HCT116 (cell line): ENCODE results near the gene SPG7. TPM values are rescaled to one million over a fixed set of nuclear protein-coding genes. Genes with fewer than 3 reads are reported as not detected.

Experiments used
- ATAC-seq: fragments of 200-7000 bp; cut with Tn5 transposase; 2 replicates; pipeline ENCODE4 v1.9.1; 2020; ENCODE audit warnings: mild to moderate bottlenecking, moderate library complexity
- BruUV-seq: library from RNA; stranded (reverse); fragments of 400-500 nt; replicated peaks from 2 replicates; lab custom pipeline; 2021; lab: Mats Ljungman, UMichigan
- CTCF ChIA-PET: fragments of 300-600 bp; sonication (Branson Sonifier 250); formaldehyde crosslinking; loops from one replicate; lab custom pipeline; 2021; ENCODE audit warnings: antibody characterized with exemption; lab: Charles Lee
- POLR2A ChIA-PET: fragments of 300-600, 350-600 bp; sonication (Branson Sonifier 250); formaldehyde crosslinking; loops from one replicate; lab custom pipeline; 2021; ENCODE audit warnings: antibody characterized with exemption; lab: Charles Lee
- RAD21 ChIA-PET, 2 experiments: fragments of 300-600 bp; sonication (Branson Sonifier 250); formaldehyde crosslinking; loops; one replicate each; lab custom pipeline; 2023; ENCODE audit warnings: low total read pairs in 2 of 2; ENCODE audit not compliant: uncharacterized antibody in 2 of 2, unreplicated experiment in 2 of 2, low non-redundant PET in 1 of 2; lab: Charles Lee
- DNase-seq: peaks from one replicate; pipeline ENCODE4 v3.0.0-alpha.2; 2010; ENCODE audit warnings: low read depth, low spot score
- H2AFZ ChIP-seq: fragments of 200-600 bp; shearing (Covaris generic), sonication (generic); 2 replicates; pipeline ENCODE4 v1.6.1; 2017; ENCODE audit warnings: low read depth, mixed run types, mixed read lengths, antibody characterized with exemption, low read length; ENCODE audit not compliant: poor library complexity, severe bottlenecking
- H3K27ac ChIP-seq: 2 replicates; pipeline ENCODE4 v1.5.1; 2012; ENCODE audit warnings: low read depth, low read length
- H3K27me3 ChIP-seq: fragments of 200-600 bp; sonication (generic); 2 replicates; pipeline ENCODE4 v1.6.1; 2016; ENCODE audit warnings: mixed run types, low read length, mixed read lengths; ENCODE audit not compliant: insufficient read depth
- H3K36me3 ChIP-seq, 2 experiments: fragments of 200-500 bp in 1 of 2; fragments of 200-600 bp in 1 of 2; sonication (Bioruptor generic) in 1 of 2; sonication (generic) in 1 of 2; 2 replicates each; pipeline versions ENCODE4 v1.5.1 to v1.6.1; 2014 to 2016; ENCODE audit warnings: low read length in 2 of 2, inconsistent platforms in 1 of 2, mixed read lengths in 1 of 2, mixed run types in 1 of 2; ENCODE audit not compliant: insufficient read depth in 2 of 2, control insufficient read depth in 1 of 2
- H3K4me1 ChIP-seq, 2 experiments: fragments of 200-600 bp in 1 of 2; sonication (generic) in 1 of 2; 2 replicates each; pipeline versions ENCODE4 v1.5.1 to v1.6.1; 2012 to 2017; ENCODE audit warnings: low read length in 2 of 2, inconsistent platforms in 1 of 2, mild to moderate bottlenecking in 1 of 2, mixed read lengths in 1 of 2, mixed run types in 1 of 2, moderate library complexity in 1 of 2; ENCODE audit not compliant: insufficient read depth in 2 of 2, control insufficient read depth in 1 of 2
- H3K4me2 ChIP-seq: fragments of 200-600 bp; sonication (generic); 2 replicates; pipeline ENCODE4 v1.6.1; 2017; ENCODE audit warnings: mixed run types, low read length, mixed read lengths
- H3K4me3 ChIP-seq, 2 experiments: fragments of 200-600 bp in 1 of 2; sonication (generic) in 1 of 2; replicated peaks in 1 of 2; 2 replicates each; pipeline ENCODE4 v1.5.1; 2011 to 2016; ENCODE audit warnings: low read length in 2 of 2, control low read depth in 1 of 2, low read depth in 1 of 2, mild to moderate bottlenecking in 1 of 2, mixed read lengths in 1 of 2, mixed run types in 1 of 2
- H3K79me2 ChIP-seq: fragments of 200-600 bp; sonication (generic); 2 replicates; pipeline ENCODE4 v1.6.1; 2017; ENCODE audit warnings: mild to moderate bottlenecking, mixed run types, low read length, moderate library complexity, mixed read lengths; ENCODE audit not compliant: insufficient read depth
- H3K9ac ChIP-seq: fragments of 200-600 bp; sonication (generic); 2 replicates; pipeline ENCODE4 v1.6.1; 2016; ENCODE audit warnings: low read length, mixed read lengths
- H3K9me2 ChIP-seq: fragments of 200-600 bp; sonication (generic), shearing (Covaris generic); 2 replicates; pipeline ENCODE4 v1.6.1; 2017; ENCODE audit warnings: mixed run types, mild to moderate bottlenecking, moderate library complexity; ENCODE audit not compliant: insufficient read depth
- H3K9me3 ChIP-seq, 2 experiments: fragments of 200-500 bp in 1 of 2; fragments of 200-600 bp in 1 of 2; sonication (Bioruptor generic) in 1 of 2; sonication (generic) in 1 of 2; 2 replicates each; pipeline ENCODE4 v1.6.1; 2014 to 2017; ENCODE audit warnings: low read length in 2 of 2, mixed read lengths in 2 of 2, inconsistent platforms in 1 of 2, low read depth in 1 of 2, mild to moderate bottlenecking in 1 of 2, mixed run types in 1 of 2, moderate library complexity in 1 of 2; ENCODE audit not compliant: control insufficient read depth in 1 of 2, insufficient read depth in 1 of 2
- H4K20me1 ChIP-seq: fragments of 200-600 bp; sonication (generic), shearing (Covaris generic); 2 replicates; pipeline ENCODE4 v1.6.1; 2017; ENCODE audit warnings: mixed run types, mild to moderate bottlenecking, moderate library complexity; ENCODE audit not compliant: insufficient read depth
- ATF3 ChIP-seq: IDR thresholded peaks from 2 replicates; pipeline ENCODE4 v1.6.1; 2012
- CEBPB ChIP-seq: IDR thresholded peaks from 2 replicates; pipeline ENCODE4 v1.6.1; 2012; ENCODE audit warnings: low read depth
- ELF1 ChIP-seq: IDR thresholded peaks from 2 replicates; pipeline ENCODE4 v1.6.1; 2012; ENCODE audit warnings: low read depth, borderline replicate concordance
- EZH2 ChIP-seq: fragments of 200-600 bp; sonication (generic); IDR thresholded peaks from 2 replicates; pipeline ENCODE4 v1.6.1; 2017; ENCODE audit warnings: antibody characterized with exemption, mixed run types
- EZH2phosphoT487 ChIP-seq: fragments of 200-600 bp; IDR thresholded peaks from 2 replicates; pipeline ENCODE4 v1.6.1; 2018; ENCODE audit warnings: antibody characterized with exemption, borderline replicate concordance
- FOSL1 ChIP-seq: IDR thresholded peaks from 2 replicates; pipeline ENCODE4 v1.6.1; 2012; ENCODE audit warnings: low read depth
- JUND ChIP-seq: IDR thresholded peaks from 2 replicates; pipeline ENCODE4 v1.6.1; 2012
- POLR2A ChIP-seq: IDR thresholded peaks from 2 replicates; pipeline ENCODE4 v1.7.0; 2011; ENCODE audit warnings: borderline replicate concordance; ENCODE audit not compliant: insufficient read depth, insufficient read length; ENCODE audit errors: extremely low read depth
- POLR2AphosphoS5 ChIP-seq: IDR thresholded peaks from 2 replicates; pipeline ENCODE4 v1.6.1; 2011; ENCODE audit warnings: mild to moderate bottlenecking, low read depth, low read length, moderate library complexity
- RAD21 ChIP-seq: IDR thresholded peaks from 2 replicates; pipeline ENCODE4 v1.6.1; 2012; ENCODE audit warnings: low read depth, mild to moderate bottlenecking
- REST ChIP-seq: IDR thresholded peaks from 2 replicates; pipeline ENCODE4 v1.6.1; 2012; ENCODE audit warnings: low read depth
- SIN3A ChIP-seq: IDR thresholded peaks from 2 replicates; pipeline ENCODE4 v1.6.1; 2012; ENCODE audit warnings: low read depth
- SP1 ChIP-seq: IDR thresholded peaks from 2 replicates; pipeline ENCODE4 v1.6.1; 2012; ENCODE audit warnings: low read depth
- SRF ChIP-seq: IDR thresholded peaks from 2 replicates; pipeline ENCODE4 v1.6.1; 2012; ENCODE audit warnings: low read depth
- TCF7L2 ChIP-seq: IDR thresholded peaks from 2 replicates; pipeline ENCODE4 v1.7.0; 2011; ENCODE audit warnings: borderline replicate concordance, inconsistent platforms; ENCODE audit not compliant: insufficient read depth, insufficient read length; ENCODE audit errors: extremely low read depth
- ZBTB33 ChIP-seq: IDR thresholded peaks from 2 replicates; pipeline ENCODE4 v1.6.1; 2011; ENCODE audit warnings: mild to moderate bottlenecking, low read length, moderate library complexity; ENCODE audit not compliant: insufficient replicate concordance; ENCODE audit errors: extremely low read depth
- ZFX ChIP-seq: fragments of 450-650 bp; IDR thresholded peaks from 2 replicates; pipeline ENCODE4 v1.6.1; 2017
- ZNF274 ChIP-seq: fragments of 200-500 bp; sonication (Bioruptor generic); IDR thresholded peaks from 2 replicates; pipeline ENCODE4 v1.6.1; 2014; ENCODE audit warnings: mild to moderate bottlenecking, low read depth, low read length, inconsistent platforms
- intact Hi-C: fragments of 100-400 bp; cut with micrococcal nuclease; formaldehyde crosslinking; loops from 2 replicates; pipeline ENCODE4 v1.10.0; 2022
- total RNA-seq: library from RNA; stranded (reverse); gene quantifications from one replicate; pipeline ENCODE4 v1.2.1, GENCODE V29; 2021; ENCODE audit not compliant: unreplicated experiment
- TF ChIP-seq, protein P1 (sequence below): IDR thresholded peaks from 2 replicates; pipeline ENCODE4 v1.6.1; 2012

Gene SPG7
- total RNA-seq, 1 experiment from 2014 or later, result 116 TPM

DNA sequence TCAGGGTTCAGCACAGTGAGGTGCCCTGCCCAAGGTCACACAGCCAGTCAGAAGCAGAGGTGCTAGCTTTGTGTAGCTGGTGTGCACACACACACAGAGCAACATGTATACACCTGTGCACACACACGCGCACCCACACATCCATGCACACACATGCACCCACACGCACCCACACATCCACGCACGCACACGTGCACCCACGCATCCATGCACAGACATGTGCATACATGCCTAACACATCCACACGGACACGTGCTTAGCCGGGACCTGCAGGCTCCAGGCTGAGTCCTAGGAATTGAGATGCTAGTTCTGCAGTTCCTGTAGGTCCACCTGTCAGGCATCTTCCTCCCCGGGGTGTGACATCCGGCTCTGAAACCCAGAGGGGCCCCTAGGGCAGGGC lies 92.2 kb downstream of the SPG7 start:
- BruUV-seq, result no TSS peak
- Histone ChIP-seq H3K9ac (no peak overlapping the region), H4K20me1 (no peaks in the 10 kb centered on the region), H3K9me2 (no peaks in the 10 kb centered on the region), H3K4me1 (peaks cover 28 to 51% of the 10 kb centered on the region in 2 experiments), H3K4me3 (no peak overlapping the region), H3K79me2 (no peaks in the 10 kb centered on the region), H3K27me3 (no peaks in the 10 kb centered on the region), H3K9me3 (no peaks in the 10 kb centered on the region), H3K36me3 (peaks cover 0 to 6% of the 10 kb centered on the region in 2 experiments; a peak in 1 of 4 replicates), H3K4me2 (no peak overlapping the region), H3K27ac (no peak overlapping the region; the same call in 1 of the 2 replicates), H2AFZ (no peak overlapping the region)
- ChIA-PET POLR2A (no interaction called here), CTCF (interaction anchor here (1.1 to 2.1 kb wide), 5 partner anchors 9 to 260 kb away, joined by 3 to 17 read pairs (median 5); no protein-coding TSS in a partner anchor), RAD21 (interaction anchor here in 1 of 2 experiments (1.7 kb wide), 1 partner anchor 41 kb away, joined by 10 read pairs; no protein-coding TSS in a partner anchor)
- ATAC-seq, result no peak
- TF ChIP-seq ZBTB33 (no peak), EZH2phosphoT487 (no peak), ZNF274 (no peak), FOSL1 (no peak), ATF3 (no peak), REST (no peak), ZFX (no peak), CEBPB (no peak), POLR2AphosphoS5 (no peak), SIN3A (no peak), SP1 (no peak), JUND (no peak), EZH2 (no peak), SRF (no peak), POLR2A (no peak), TCF7L2 (no peak), RAD21 (no peak), ELF1 (no peak)
- TF ChIP-seq, protein P1, sequence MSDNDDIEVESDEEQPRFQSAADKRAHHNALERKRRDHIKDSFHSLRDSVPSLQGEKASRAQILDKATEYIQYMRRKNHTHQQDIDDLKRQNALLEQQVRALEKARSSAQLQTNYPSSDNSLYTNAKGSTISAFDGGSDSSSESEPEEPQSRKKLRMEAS, result no peak
- DNase-seq, result no peak
- intact Hi-C loops, result no loop called here
